Adrenal gland (tissue), 5 donors: ENCODE results near the gene FHOD3.

Experiments
- CTCF ChIP-seq, 6 experiments: fragments of 450-650 bp in 4 of 6; fragments of 200-600 bp in 2 of 6; sonication (generic) in 1 of 6; IDR thresholded peaks; 1 replicate in 5 of 6; 2 replicates in 1 of 6; pipeline versions ENCODE4 v1.5.1 to v1.8.0; 2016 to 2021; ENCODE audit warnings: antibody characterized with exemption in 6 of 6, mild to moderate bottlenecking in 2 of 6, moderate library complexity in 1 of 6
- POLR2A ChIP-seq, 2 donors: fragments of 450-650 bp; IDR thresholded peaks; one replicate each; pipeline ENCODE4 v1.6.1; 2017; ENCODE audit warnings: antibody characterized with exemption in 2 of 2, mild to moderate bottlenecking in 2 of 2, moderate library complexity in 1 of 2
- donor health status: DM: no; HTN: no; CAD: no.

DNA sequence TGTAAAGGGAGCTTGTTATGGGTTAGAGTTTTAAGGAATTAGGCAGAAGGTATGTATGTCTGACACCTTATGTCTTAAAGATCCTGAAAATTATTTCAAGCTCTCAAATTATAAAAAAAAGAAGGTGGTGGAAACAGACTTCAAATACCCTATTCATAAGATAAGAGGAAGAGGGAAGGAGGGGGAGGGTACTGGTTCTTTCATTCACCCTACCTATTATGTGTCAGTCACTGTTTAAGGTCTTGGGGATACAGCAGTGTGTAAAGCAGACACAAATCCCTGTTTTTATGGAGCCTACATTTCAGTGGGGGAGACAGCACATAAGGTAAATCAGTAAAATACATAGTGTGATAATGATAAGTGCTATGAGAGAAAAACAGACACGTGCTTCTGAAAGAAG lies 184.4 kb downstream of the FHOD3 start:
- TF ChIP-seq CTCF (IDR thresholded peaks at IDR 0.05) (no peak), POLR2A (IDR thresholded peaks at IDR 0.05) (no peak)
